Activated CD8-positive, alpha-beta memory T cell treated with anti-CD3 and anti-CD28 coated beads for 24 hours (primary cell): ENCODE data around the gene RPL13.

ENCODE experiments used
- DNase-seq: peaks from one replicate; pipeline ENCODE4 v3.0.0-alpha.2; 2020

The RPL13 gene

DNA sequence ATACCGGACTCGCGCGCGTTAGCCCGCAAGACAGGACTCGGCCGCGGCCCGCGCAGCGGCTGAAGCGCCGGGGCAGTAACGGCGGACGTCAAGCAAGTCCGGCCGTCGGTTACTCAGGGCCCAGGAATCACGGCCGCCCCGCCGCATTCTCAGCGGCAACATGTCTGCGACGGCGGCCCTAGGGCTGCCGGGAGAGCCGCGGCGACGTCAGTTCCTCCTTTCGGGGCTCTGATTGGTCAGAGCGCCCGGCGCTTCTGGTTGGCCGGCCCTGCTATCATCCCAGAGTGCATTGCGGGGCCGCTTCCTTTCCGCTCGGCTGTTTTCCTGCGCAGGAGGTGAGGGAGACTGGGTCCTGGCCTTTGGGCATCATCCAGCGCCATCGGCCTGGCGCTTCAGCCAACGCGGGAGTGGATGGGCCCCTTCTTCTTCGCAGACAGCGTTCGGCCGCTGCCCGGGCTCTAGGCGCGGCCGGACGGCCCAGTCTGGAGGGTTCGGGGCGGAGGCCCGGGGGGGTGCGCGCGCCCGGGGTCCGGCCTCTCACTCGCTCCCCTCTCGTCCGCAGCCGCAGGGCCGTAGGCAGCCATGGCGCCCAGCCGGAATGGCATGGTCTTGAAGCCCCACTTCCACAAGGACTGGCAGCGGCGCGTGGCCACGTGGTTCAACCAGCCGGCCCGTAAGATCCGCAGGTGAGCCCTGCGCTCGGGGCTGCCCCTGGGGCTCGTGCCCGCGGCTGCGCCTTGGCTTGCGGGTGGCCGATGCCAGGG is at the start of gene RPL13:
TSS of gene RPL13 (plus strand) at position 305 of the 764 bp plus-strand sequence. CDS start at position 583, 278 bp downstream.
- peak; percentile 95 for DNase-seq

DNA sequence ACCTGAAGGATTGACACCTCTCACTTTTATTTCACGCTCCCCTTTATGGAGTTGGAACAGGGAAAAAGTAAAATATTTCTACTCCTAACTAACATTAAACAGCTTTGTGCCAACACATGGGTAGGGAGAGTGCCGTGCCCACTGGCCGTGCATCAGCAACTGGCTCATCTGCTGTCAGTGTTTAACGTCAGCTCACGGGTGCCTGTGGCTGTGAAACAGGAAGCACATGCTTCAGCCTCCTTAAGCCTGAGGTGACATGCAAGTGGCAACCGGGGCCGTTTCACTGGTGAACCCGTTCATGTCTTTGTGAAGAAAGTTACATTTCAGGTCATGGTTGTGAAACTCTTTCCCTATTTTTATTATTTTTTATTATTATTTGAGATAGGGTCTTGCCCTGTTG is 49.1 kb upstream of the RPL13 start:
- no peak for DNase-seq

DNA sequence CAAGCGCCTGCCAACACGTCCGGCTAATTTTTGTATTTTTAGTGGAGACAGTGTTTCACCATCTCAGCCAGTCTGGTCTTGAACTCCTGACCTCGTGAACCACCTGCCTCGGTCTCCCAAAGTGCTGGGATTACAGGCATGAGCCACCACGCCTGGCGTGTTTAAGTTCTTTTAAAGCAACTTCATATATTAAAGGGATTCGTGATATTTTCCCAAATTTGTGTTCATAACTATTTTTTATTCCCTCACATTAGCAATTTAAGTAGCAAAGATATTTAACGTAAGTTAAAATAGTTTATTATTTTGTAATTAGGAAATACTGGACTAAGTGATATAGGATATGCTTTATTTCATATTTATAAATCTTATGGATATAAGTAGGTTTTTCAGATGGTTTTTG is 48.0 kb upstream of the RPL13 start:
- no peak for DNase-seq

DNA sequence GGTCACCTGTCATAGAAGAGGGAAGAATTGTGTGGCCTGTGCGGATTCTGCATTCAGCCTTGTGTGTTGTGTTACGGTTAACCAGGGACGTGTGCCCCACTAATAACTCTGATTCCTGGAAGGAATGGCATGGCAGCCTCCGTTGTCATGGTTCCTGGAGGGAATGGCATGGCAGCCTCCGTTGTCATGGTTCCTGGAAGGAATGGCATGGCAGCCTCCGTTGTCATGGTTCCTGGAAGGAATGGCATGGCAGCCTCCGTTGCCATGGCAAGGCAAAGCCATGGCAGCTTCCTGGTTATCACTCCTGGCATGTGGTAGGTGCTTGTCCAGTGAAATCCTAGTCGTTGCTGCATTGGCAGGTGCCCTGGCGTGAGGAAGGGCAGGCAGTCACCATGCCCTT is 43.4 kb upstream of the RPL13 start:
- no peak for DNase-seq

DNA sequence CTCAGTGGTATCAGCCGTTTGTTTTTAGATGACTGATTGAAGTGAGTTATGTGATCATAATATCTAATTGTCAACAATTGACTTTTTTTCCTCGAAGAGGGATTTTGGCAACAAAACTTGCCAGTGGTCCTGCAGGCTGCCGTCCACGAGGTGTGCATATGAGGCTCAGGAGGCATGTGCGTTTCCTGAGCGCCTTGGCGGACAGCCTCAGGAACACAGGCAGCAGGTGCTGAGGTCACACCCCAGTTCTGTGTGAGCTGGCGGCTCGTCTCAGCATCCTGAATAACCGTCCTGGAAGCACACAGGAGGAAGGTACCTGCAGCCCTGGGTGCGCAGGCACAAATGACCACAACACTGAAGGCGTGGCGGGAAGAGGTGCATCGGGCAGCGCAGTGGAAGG is 40.6 kb upstream of the RPL13 start:
- no peak for DNase-seq

DNA sequence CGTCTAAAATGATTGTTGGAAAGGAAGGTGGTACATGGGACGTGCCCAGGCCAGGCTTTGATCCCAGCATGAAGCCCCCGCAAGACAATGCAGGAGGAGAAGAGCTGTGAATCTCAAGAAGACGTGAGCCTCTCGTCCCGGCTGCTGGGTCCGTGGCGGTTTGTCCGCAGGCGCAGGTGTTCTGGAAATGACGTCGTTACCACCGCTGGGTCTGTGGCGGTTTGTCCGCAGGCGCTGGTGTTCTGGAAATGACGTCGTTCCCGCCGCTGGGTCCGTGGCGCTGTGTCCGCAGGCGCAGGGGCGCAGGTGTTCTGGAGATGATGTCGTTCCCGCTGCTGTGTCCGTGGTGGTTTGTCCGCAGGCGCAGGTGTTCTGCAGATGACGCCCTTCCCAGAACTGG is 38.2 kb upstream of the RPL13 start:
- DNase-seq = no peak

DNA sequence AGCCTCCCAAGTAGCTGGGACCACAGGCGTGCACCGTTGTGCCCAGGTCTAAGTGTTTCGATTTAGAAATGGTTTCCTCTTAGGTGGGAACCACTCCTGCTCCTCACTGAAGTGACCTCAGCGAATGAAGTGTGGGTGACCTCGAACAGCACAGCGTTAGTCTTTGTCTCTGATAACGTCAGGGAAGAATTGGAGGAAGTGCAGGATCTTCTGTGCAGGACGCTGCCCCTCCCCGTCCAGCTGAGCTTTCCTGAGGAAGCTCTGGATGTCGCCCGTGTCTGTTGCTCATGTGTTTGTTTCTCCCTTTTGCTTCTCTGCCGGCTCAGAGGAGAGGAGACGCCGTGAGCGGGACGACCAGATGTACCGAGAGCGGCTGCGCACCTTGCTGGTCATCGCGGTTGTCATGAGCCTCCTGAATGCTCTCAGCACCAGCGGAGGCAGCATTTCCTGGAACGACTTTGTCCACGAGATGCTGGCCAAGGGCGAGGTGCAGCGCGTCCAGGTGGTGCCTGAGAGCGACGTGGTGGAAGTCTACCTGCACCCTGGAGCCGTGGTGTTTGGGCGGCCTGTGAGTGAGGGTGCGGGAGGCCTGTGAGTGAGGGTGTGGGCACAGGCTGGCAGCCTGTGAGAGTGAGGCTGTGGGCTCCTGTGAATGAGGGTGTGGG is 36.7 kb upstream of the RPL13 start:
- DNase-seq = no peak

DNA sequence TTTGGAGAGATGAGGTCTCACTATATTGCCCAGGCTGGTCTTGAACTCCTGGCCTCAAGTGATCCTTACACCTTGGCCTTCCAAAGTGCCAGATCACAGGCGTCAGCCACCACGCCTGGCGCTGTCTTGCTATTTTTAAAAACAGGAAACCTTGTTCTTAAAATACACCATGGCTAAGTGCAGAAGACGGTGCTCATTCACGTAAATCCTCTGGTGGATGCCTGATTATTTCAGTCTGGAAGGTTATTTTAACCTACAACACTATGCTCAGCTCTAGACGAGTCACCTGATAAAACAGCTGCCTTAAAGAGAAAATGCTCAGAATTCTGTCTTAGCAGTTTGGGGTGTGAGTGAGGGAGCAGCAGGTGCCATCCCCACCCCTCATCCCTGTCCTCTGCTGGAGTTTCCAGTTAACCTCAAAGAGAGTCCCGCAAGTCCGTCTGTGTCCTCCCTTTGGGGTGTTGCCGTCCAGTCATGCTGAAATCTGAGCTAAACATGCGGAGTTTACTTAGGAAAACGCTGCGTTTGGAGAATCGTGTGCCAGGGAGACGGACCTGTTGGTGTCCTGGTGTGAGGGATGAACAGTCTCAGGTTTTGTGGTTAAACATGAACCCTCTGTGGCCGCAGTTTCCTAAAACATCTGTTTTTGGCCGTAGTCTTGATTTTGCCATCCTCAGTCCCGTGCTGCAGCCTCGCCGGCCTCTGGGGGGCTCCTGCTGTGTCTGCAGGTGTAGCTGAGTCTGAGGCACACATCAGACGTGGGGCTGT is 35.2 kb upstream of the RPL13 start:
- no peak for DNase-seq

DNA sequence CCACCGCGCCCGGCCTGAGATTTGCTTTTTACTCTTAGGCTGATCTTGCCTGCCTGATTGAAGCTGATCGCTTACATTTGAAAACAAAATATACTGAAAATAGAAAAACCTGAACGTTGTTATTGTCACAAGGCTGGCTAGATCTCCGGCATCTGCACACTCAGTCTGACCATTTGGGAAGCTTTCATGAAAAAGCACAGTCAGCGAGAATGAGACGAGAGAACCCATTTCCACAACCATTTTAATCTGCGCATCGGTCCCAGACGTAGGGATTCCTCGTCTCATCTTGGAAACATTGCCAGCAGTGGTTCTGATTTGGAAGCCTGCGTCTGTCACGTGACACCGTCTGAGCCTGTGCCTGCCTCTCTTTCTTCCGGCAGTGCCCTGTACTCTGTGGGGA is 31.4 kb upstream of the RPL13 start:
- no peak for DNase-seq

DNA sequence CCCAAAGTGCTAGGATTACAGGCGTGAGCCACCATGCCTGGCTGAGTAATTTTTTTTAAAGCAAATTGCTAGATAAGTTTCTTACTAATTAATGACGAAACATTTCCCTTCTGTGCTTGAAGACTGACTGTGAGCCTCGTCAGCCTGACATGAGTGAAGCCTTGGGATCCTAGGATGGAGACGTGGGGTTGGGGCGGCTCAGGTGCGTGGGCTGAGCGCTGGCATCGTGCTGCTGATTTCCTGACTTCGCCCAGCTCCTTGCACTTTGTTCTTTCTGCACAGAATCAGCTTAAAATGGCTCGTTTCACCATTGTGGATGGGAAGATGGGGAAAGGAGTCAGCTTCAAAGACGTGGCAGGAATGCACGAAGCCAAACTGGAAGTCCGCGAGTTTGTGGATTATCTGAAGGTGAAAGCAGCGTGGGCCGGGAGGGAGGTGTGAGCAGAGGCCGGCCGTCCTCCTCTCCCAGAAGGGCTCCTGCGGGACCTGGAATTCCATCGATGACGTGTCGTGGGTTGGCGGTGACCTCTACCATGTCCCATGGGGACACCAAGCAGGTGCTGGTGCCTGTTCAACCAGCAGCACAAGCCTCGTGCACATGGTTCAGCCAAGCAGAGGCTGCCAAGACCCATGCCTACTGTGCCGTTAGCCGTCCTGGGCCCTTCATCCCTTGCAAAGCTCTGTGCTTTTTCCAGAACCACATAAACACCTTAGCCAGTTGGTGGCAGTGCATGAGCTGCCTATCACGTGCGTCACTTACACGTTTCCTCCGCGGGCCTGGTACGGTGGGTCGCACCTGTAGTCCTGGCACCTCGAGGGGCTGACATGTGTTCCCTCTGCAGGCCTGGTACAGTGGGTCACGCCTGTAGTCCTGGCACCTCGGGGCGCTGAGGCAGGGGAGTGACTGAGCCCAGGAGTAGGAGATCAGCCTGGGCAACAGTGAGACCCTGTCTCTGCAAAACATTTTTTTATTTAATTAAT is 29.8 kb upstream of the RPL13 start:
- DNase-seq = no peak

DNA sequence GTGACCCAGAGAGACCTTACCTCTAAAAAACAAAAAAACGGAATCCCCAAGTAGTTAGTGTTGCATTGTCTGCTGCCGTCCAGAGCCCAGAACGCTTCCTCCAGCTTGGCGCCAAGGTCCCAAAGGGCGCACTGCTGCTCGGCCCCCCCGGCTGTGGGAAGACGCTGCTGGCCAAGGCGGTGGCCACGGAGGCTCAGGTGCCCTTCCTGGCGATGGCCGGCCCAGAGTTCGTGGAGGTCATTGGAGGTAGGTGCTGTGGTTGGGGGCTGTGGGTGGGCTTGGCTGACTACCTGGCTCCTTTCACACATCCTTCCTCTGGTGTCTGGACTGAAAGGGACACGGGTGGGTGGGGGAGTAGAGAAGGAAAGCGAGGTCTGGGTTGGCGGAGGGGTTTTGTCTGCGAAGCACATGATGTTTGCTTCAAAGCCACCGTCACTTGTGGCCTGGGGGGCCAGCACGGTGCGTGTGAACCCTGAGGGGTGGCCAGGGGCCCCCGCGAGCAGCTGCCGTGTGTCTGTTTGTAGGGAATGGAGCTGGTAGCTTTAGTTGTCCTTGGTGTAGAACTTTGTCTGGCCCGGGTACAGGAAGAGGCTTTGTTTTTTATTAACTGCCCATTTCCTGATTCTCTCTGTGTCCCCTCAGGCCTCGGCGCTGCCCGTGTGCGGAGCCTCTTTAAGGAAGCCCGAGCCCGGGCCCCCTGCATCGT is 28.5 kb upstream of the RPL13 start:
- no peak for DNase-seq

DNA sequence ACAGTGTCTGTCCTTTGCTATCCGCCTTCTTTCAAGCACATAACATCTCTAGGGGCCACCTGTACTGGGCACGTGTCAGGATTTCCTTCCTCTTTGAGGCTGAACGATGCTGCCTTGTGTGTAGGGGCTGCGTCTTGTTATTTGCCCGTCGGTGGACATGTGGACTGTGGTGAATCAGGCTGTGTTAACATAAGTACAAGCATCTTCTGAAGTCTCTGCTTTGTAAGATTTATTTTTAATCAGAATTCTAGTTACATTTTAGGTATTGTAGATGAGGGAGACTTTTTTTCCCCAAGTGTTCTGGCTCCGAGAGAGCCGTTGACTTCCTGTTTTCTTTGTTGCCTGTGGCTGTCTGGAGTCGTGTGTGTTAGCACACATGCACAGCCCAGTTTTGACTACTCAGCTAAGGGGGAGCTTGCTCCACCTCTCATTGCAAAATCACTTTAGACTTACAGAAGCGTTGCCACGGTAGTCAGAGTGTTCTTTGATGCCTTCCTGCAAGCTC is 26.2 kb upstream of the RPL13 start:
- DNase-seq = no peak

DNA sequence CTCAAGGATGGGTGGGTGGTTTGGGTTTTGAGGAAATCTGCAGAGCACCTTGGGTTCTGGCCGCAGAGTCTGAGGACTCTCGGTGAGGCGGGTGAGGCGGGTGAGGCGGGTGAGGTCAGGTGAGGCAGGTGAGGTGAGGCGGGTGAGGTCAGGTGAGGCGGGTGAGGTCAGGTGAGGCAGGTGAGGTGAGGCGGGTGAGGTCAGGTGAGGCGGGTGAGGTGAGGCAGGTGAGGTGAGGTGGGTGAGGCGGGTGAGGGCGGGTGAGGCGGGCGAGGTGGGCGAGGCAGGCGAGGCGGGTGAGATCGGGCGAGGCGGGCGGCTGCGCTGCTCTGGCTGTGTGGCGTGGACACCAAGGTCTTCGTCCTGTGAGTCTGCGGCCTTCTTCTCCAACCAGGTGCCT is 24.1 kb upstream of the RPL13 start:
- no peak for DNase-seq

DNA sequence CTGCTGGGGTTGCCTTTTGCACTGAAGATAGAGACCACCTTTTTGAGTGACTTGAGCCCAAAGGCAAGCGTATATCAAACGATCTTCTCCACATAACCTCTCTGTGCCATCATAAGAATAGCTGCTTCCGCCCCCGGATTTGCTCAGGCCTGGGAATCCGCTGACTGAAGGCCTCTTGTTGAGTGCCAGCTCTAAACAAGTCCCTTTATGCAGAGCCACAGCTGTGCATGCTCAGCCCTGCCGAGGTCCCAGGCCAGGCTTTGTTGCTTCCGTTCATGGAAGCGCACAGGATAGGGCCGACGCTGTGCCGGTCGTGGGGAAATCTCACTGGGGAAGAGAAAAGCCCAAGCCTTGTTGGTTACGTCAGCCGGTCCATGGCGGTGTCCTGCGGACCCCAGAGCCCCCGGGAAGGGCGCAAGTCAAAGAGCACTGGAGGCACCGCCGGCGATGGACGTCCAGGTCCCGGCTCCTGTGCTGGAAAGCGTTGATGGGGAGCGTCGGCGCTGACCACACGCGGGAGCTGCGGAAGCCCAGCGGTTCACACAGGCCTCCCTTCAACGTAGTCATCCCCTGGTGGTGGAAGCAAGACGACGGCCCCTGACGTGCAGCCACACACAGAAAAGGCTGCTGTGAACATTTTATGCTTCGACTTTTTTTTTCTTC is 23.5 kb upstream of the RPL13 start:
- DNase-seq = no peak

DNA sequence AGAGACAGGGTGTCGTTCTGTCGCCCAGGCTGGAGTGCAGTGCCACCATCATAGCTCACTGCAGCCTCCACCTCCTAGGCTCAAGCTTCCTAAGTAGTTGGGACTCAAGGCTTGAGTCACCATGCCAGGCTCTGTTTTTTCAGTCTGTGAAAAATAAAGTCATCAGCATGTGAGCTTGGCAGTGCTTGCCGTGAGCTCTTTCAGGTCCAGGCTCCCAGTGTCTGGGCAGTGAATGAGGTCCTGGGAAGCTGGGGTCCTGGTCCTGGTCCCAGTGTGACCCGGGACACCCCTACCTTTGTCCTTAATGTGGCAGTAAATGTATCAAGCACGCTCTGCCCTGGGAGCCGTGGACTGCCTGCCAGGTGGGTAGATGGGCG is 22.9 kb upstream of the RPL13 start:
- DNase-seq = no peak

DNA sequence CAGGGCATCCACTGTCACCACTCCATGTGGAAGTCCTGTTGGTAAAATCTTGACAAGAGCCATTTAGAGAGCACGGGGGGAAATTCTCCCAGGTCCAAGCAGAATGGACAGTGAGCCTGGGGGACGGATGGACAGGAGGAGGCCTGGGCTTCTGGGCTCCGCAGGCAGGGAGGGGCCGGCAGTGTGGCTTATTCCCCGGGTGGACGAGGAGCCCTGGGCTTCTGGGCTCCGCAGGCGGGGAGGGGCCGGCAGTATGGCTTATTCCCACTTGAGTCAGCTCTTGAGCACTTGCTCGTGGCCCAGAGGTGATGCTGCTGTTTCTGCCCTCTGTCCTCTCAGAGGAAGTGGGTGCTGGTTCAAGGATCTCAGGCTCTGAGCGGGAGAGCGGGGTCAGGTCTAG is 22.2 kb upstream of the RPL13 start:
- DNase-seq = no peak

DNA sequence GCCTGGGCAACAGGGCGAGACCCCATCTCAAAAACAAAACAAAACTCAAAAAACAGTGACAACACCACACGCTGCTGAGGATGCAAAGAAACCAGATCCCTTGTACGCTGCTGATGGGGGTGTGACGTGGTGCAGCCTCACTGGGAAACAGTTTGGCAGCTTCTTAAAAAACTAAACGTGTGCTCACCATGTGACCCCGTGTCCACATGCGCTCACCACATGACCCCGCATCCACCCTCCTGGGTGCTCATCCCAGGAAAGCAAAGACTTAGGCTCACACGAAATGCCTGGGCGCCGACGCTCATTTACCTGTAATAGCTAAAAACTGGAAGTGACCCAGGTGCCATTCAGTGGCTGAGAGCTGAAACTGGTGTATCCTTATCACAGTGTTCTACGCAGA is 19.9 kb upstream of the RPL13 start:
- DNase-seq = no peak

DNA sequence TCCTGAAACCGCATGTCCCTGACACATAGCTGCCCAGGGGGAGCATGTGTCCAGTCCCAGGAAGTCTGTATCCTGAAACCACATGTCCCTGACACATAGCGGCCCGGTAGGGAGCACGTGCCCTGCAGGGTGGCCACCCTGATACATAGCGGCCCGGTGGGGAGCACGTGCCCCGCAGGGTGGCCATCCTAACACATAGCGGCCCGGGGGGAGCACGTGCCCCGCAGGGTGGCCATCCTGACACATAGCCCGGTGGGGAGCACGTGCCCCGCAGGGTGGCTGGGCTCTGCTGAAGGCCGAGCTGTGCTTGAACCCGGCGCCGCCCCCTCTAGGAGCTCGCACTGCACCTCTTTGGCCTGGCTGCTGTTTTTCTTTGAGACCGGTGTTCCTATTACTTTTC is 18.7 kb upstream of the RPL13 start:
- DNase-seq = no peak

DNA sequence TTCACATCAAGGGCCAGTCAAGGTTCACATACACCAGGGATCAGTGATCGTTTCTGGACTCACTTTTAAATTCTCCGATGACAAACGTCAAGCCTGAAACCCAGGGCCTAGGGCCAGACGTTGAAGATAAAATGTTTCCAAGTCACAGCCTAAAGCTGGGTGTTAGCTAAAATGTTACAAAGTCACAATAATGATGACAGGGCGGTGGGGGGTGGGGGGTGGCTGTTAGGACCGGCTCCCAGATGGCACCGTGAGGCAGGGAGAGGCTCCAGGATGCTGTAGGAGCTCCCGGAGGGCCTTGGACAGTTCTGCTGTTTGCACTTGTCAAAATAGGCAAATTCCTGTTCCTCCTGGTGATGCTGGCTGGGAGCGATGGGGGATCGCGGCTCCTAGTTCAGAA is 16.4 kb upstream of the RPL13 start:
- DNase-seq = no peak

DNA sequence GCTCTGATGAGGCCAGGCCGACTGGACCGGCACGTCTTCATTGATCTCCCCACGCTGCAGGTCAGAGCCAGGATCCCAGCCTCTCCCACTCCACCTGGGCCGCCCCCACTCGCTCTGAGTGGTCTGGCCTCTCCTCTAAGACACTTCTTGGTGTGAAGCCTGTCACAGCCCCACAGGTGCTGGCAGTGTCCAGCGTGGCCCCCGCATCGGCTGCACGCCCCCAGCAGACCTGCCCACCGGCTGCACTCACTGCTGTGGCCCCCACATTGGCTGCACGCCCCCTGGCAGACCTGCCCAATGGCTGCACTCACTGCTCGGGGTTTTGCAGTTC is 15.8 kb upstream of the RPL13 start:
- DNase-seq = no peak

DNA sequence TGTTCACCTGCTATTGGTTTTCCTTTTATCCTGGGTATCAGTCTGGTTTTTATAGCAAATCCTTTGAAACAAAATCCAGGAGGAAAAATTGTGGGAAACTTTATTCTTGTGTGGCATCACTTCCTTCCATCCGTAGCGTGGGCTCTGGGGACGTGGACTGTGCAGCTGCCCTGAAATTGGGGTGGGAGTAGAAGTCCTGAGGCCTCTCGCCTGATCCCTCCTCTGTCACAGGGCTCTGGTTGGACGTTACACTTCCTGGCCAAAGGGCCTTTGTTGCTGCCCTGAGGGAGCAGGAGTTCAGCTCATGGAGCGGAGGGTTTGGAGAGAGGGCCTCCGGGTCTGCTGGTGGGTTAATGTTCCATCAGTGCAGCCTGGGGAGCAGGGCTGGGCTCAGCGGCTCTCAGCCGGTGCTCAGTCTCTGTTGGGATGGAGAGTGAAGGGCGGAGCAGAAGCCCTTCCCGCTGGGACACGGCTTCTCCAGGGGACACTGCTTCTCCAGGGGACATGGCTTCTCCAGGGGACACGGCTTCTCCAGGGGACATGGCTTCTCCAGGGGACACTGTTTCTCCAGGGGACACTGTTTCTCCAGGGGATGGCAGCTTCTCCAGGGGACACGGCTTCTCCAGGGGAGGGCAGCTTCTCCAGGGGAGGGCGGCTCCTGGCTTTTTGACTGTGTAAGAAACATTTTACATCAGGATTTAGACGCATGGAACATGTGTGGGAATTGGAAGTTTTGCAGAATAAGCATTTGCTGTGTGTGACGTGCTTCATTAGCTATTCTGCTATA is 15.2 kb upstream of the RPL13 start:
- DNase-seq = no peak
